Gastroesophageal sphincter (tissue), 3 donors: ENCODE results near the gene METAP1D.

Source experiments
- POLR2A ChIP-seq, 2 donors: fragments of 450-650 bp; IDR thresholded peaks; one replicate each; pipeline ENCODE4 v1.6.1; 2017; ENCODE audit warnings: antibody characterized with exemption in 2 of 2, mild to moderate bottlenecking in 2 of 2, moderate library complexity in 1 of 2
- TF ChIP-seq, protein P1 (sequence below), 4 experiments: fragments of 200-600 bp in 2 of 4; fragments of 450-650 bp in 2 of 4; sonication (generic) in 1 of 4; IDR thresholded peaks; one replicate each; pipeline ENCODE4 v1.5.1; 2017 to 2019; ENCODE audit warnings: antibody characterized with exemption in 4 of 4, mild to moderate bottlenecking in 2 of 4, moderate library complexity in 2 of 4

DNA sequence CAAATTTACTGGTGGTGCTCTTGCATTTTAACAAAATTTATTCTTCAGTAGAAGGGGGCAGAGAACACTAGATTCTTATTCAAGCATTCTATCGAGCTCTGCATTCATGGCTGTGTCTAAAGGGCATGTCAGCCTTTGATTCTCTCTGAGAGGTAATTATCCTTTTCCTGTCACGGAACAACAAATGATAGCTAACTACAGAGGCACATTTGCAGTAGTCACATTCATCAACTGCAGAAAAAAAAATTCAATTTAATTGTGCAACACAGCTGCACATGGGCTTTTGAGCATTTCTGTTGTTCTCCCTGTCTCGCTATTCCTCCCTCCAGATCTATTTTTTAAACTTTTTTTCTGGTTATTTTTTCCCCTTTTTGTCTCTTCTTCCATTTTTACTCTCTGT is 72.5 kb downstream of the METAP1D start:
- TF ChIP-seq POLR2A (IDR thresholded peaks at IDR 0.05) = no peak
- TF ChIP-seq, protein P1, sequence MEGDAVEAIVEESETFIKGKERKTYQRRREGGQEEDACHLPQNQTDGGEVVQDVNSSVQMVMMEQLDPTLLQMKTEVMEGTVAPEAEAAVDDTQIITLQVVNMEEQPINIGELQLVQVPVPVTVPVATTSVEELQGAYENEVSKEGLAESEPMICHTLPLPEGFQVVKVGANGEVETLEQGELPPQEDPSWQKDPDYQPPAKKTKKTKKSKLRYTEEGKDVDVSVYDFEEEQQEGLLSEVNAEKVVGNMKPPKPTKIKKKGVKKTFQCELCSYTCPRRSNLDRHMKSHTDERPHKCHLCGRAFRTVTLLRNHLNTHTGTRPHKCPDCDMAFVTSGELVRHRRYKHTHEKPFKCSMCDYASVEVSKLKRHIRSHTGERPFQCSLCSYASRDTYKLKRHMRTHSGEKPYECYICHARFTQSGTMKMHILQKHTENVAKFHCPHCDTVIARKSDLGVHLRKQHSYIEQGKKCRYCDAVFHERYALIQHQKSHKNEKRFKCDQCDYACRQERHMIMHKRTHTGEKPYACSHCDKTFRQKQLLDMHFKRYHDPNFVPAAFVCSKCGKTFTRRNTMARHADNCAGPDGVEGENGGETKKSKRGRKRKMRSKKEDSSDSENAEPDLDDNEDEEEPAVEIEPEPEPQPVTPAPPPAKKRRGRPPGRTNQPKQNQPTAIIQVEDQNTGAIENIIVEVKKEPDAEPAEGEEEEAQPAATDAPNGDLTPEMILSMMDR (IDR thresholded peaks at IDR 0.05) = no peak
